ENCODE results near the gene NKAIN4. TPM values are rescaled to one million over a fixed set of nuclear protein-coding genes. Genes with fewer than 3 reads are reported as not detected.

NKAIN4 gene
- polyA plus RNA-seq, 3 donors = 27.2 to 43.8 (median 41.1) TPM

DNA sequence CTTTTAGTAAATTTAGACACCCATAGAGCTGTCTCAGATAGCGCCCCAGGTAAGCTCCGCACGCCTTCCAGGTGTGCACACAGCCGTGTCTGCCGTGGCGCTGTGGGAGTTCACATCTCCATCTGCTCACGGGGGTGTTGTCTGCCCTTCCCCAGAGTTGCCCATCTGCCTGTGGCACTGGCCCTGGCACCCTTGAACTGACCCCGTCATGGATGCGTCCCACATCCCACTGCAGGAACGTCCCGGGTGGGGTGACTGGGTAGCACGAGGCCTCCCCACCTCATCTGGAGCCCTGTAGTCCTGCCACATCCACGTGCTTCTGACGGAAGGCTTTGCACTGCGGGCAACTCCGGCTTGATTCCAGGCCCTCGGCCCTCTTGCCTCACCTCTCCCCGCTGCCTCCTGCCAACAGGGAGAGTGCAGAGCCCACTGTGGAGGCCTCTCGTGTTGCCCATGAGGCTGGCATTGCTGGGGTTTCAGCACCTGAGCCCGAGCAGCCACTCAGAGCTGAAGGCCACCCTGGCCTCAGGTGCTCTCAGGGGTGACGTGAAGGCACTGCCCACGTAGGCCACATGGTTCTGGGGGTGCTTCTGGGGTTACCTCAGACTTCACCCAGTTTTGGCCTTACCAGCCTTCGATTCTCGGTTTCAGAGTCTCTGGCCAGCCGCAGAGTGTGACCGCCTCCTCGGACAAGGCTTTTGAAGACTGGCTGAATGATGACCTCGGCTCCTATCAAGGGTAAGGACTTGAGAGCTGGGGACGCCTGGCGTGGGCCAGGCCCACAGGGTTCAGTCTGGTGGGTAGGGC lies 23.4 kb upstream of the NKAIN4 start:
- DNase-seq = no peak

DNA sequence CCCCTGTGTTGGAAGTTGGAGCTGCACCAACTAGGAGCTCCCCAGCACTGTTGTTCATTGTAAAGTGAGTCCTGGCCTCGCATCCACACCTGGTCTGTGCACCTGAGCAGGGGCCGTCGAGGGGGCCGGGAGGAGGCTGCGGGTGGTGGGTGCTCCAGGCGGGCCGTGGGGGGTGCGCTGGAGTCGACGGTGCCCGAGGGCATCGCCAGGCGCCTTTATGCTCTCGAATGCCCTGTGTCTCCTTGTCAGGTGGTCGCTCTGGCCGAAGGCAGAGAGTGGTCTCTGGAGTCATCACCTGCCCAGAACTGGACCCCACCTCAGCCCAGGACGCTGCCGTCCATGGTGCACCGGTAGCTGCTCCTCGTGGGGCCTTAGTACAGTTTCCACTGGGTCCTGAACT lies 22.7 kb upstream of the NKAIN4 start:
- DNase-seq = no peak

DNA sequence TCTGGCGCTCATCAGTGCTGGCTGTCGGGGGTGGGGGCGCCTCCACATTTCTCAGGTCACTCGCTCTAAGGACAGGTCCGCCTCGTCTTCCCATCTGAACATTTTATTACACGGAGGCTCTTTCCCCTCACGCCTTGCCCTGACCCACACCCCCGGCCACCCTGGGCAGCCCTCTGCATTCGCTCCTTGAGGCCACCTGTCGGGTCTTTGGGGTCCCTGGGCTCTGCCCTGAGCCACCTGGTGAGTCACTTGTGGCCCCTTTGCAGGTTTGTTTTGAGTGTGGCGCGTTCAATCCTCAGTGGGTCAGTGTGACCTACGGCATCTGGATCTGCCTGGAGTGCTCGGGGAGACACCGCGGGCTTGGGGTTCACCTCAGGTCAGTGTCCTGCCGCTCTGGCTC lies 21.6 kb upstream of the NKAIN4 start:
- DNase-seq = no peak

DNA sequence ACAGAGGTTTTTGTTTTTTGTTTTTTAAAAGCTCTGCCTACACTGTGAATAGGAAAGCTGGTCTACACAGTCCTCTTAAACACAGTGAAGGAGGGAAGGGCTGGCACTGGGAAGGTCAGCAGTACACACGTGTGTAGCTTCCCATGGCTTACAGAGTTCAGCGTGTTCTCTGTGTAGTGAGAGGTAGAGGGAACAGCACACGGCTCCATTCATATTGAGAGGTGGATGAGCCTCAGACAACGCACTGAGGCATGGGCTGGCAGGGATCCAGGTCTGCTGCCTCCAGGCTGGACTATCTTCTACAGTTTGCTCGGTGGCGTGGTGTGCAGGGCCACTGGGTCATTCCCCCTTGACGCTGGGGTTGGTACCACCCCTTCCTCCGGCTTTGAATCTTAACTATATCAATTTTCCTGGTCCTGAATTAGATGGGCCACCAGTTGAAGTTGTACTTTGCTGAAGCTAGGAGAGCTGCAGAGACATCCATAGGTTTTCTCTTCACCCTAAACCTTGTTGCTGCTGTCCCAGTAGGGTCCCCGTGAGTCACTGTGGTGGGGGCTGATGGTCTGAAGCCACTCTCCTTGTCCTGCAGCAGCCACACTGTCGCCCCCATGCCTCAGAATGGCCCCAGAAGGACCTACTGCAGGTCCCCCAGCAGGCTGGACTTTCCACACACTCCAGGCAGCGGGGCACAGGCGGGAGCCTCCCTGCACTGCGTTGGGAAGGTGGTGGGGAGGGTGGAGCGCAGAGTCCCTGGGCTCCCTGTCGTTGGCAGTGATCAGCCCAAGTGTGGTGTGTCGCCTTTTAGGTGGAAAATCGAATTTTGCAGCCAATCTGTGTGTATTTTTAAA lies 20.3 kb upstream of the NKAIN4 start:
- DNase-seq = no peak

DNA sequence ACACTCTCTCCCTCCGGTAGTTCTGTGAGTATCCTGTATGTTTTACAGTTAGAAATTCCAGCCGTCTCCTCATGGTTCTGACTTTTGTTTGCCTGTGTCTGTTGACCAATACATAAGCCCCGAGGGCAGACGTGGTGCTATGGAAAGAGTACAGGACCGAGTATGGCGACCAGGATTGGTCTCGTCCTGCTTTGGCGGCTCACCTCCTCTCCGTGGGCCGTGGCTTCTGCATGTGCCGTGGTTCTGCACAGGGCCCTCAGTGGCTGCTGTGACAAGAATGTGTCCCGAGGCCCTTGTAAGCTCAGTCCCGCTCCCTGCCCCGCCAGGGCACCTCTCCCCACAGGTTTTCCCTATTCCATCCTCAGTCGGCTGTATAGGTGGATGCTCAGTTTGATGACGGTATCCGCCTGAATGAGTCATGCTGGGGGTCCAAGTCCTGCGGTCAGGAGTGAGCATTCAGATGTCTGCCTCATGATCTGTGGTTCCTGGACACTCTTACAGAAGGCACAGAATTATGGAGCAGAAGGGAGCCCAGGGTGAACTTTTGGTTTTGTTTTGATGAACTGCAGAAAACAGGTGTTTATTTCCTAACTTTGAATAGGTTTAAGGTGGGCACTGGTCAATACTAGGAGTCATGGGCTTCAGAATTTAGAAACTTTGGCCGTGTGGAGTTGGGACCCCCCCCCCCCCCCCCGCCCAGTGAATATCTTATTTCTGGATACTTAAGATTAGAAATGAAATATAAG lies 19.5 kb upstream of the NKAIN4 start:
- no peak for DNase-seq

DNA sequence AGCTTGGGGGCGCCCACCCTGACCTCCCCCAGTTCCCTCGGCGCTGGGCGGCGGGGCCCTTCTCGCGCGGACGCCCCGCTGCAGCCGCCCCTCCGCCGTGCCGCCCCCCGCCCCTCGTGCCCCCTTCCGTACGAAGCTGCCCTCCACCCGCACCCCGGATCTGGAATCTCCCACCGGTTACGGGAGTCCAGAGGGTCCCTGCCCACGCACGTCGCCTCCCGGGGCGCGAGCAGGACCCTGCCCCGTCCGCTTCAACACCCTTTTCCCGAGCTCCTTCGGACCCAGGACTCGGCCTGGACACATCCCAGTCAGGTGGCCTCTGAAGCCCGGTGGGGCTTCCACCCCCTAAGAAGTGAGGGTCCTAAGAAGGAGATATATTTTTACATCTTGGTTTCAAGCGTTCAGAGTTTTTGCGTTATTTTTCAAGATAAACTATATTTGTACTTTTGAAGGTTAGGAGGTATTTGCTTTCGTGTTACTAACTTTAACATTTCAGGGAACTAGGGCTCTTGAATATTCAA lies 18.9 kb upstream of the NKAIN4 start:
- DNase-seq = no peak

DNA sequence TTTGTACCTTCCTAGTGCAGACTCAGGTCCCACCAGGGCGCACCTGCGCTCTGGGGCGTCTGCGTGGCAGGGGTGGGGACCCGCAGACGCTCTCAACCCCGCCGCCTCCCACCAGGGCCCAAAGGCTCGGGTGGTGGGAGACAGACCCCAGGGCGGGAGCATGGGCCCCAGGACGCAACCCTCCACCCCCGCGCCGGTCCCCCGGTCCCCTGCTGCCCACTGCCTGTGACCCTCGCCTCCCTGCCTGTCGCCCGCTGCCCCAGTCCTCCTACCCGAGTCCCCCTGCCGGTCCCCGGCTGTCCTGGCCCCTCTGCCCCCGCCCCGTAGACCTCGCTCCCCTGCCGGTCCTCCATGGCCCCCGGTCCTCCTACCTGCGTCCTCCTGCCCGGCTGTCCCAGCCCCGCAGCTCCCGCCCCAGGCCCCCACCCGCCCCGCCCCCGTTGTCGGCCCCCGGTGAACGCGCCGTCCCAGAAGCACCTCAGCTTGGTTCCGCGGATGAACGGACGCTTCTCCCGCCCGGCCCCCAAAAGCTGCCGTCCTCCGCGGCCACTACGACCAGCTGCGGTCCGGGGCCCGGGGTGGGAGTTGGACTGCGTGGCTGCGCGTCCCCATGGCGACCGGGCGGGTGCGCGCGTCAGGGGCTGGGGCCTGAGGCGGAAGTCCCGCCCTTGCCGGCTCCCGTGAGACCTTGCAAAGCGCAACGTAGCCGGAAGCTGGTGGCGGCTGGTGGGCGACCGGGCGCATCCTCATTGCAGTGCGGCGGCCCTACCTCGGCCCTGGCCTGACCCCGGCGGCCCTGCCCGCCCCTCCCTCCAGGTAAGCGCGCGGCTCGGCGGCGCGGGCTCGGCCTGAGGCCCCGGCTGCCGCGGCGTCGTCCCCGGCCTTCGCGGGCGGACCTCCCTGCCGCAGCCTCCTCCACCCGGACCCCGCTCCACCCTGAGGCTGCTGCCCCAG lies 18.1 kb upstream of the NKAIN4 start, which contains the start of gene ARFGAP1:
Gene ARFGAP1, plus strand, starts transcription at position 709 of the 954 bp plus-strand sequence. CDS start 2,768 bp downstream, outside the sequence.
- peak; percentile 94 for DNase-seq

GRCh38 chr20:63270606-63271325 lies 16.5 kb upstream of the NKAIN4 start:
- DNase-seq = no peak

DNA sequence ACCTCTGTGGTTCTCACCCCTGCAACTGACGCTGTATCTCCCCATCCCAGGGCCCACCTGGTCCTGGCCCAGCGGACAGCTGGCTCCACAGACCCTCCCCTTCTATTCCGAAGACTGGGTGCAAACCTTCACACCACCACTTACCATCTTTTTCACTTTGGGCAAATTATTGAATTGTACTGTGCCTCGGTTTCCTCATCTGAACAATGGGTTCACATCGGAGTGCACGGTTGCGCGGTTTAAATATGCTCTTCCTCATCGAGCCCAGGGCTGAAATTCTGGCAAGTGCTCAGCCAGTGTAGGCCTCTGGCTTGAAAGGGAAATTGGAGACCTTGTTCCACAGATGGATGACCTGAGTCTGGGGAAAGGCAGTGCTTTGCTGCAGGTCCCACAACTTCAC lies 15.5 kb upstream of the NKAIN4 start:
- no peak for DNase-seq

GRCh38 chr20:63268671-63269439 lies 14.6 kb upstream of the NKAIN4 start:
- no peak for DNase-seq

- DNase-seq = no peak
These were observed 14.0 kb upstream of the NKAIN4 start for GRCh38 chr20:63268256-63268655.

GRCh38 chr20:63267691-63268090 lies 13.4 kb upstream of the NKAIN4 start:
- no peak for DNase-seq

DNA sequence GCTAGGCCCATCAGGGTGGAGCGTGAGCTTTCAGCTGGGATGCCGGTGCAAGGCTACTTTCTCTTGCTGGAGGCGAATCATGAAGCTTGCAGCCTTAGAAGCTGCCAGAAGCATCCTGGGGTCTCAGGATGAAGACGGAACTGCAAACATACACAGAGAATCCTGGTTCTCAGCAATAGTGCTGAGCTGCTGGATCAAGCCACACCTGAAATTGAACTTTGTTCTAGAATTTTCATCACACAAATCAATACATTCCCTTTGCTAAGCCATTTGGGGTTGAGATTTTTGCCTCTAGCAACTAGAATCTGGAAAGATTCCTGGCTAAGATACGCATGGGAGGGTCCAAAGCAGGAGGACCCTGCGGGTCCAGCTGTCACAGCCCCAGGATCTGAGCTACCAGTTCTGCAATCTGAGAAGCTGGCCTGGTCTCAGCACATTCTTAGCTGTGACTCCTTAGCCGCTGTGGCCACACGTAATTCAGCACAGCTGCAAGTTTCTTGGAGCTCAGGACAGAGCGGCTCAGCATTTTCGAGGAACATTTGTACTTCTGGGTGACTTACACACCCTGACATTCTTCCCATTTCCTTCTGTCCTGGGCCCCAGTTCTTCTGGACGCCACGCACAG lies 11.7 kb upstream of the NKAIN4 start:
- peak; percentile 54 for DNase-seq

- DNase-seq = no peak
These were observed 10.3 kb upstream of the NKAIN4 start for GRCh38 chr20:63264519-63264918.

DNA sequence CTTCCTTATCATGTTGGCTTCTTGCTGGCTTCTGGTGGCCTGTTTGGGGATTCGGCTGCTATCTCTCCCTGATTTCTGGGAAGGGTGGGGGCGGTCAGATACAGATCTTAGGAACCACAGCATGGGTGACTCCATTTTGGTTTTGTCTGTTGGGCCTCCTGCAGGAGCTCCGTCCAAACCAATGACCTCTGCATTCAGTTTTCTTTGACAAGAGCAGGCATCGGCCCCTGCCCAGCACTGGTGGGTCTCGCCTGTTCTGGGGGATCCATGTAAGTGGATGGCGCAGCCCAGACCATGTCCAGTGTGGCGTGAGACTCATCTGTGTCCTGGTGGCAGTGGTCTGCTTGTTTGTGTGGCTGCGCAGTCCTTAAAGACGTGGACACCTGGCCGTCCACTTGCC lies 9.7 kb upstream of the NKAIN4 start:
- no peak for DNase-seq

- DNase-seq = no peak
These were observed 8.6 kb upstream of the NKAIN4 start for GRCh38 chr20:63262836-63263235.

DNA sequence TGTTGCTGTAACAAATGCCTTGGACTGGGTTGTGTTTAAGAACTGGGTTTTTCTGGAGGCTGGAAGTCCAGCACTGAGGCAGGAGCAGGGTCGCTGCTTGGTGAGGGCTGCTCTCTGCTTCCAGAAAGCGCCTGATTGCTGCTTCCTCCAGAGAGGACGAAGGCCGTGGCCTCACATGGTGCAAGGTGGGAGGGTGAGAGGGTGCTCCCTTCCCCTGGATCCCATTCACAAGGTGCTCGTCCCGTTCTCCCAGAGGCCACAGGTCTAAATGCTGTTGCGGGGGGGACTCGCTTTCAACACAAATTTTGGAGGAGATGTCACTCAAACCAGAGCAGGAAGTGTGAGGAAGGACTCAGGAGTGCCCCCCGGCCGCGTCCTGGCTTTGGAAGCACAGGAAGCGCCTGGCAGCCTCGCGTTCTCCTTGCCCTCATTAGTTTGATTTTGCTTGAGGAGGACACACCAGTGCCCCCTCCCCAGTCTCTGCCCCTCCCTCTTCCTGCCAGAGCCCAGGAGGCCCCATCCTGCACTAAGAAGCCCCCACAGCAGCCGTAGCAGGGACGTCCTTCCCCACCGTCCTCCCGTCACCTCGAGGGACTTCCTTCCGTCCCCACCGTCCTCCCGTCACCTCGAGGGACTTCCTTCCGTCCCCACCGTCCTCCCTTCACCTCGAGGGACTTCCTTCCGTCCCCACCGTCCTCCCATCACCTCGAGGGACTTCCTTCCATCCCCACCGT lies 7.7 kb upstream of the NKAIN4 start:
- DNase-seq = no peak

Measured in renal pelvis (tissue), 4 donors.